ENCODE results near the gene MAP3K19. TPM values are rescaled to one million over a fixed set of nuclear protein-coding genes. Genes with fewer than 3 reads are reported as not detected.

Gene MAP3K19
- total and polyA plus RNA-seq, 2 experiments from 2014 or later = not detected

DNA sequence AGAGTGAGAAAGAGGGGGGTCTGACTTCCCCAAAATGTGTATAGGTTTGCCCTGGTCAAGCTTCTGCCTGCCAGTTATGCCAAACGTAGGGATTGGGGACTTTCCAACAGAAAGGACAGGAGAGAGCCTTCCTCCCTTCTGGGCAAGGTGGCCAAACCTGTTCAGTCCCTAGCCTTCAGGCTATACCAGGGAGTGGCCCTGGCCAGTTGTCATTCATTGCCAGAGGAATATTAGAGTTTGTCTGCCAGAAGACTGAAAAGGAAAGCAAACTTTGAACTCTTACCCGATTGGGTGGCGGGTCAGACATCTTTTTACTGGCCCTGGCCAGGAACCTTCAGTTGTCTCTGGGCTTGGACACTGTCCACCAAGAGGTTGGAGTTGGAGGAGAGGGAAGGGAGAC is 27.0 kb upstream of the MAP3K19 start (continued):
- TF ChIP-seq, protein P1, sequence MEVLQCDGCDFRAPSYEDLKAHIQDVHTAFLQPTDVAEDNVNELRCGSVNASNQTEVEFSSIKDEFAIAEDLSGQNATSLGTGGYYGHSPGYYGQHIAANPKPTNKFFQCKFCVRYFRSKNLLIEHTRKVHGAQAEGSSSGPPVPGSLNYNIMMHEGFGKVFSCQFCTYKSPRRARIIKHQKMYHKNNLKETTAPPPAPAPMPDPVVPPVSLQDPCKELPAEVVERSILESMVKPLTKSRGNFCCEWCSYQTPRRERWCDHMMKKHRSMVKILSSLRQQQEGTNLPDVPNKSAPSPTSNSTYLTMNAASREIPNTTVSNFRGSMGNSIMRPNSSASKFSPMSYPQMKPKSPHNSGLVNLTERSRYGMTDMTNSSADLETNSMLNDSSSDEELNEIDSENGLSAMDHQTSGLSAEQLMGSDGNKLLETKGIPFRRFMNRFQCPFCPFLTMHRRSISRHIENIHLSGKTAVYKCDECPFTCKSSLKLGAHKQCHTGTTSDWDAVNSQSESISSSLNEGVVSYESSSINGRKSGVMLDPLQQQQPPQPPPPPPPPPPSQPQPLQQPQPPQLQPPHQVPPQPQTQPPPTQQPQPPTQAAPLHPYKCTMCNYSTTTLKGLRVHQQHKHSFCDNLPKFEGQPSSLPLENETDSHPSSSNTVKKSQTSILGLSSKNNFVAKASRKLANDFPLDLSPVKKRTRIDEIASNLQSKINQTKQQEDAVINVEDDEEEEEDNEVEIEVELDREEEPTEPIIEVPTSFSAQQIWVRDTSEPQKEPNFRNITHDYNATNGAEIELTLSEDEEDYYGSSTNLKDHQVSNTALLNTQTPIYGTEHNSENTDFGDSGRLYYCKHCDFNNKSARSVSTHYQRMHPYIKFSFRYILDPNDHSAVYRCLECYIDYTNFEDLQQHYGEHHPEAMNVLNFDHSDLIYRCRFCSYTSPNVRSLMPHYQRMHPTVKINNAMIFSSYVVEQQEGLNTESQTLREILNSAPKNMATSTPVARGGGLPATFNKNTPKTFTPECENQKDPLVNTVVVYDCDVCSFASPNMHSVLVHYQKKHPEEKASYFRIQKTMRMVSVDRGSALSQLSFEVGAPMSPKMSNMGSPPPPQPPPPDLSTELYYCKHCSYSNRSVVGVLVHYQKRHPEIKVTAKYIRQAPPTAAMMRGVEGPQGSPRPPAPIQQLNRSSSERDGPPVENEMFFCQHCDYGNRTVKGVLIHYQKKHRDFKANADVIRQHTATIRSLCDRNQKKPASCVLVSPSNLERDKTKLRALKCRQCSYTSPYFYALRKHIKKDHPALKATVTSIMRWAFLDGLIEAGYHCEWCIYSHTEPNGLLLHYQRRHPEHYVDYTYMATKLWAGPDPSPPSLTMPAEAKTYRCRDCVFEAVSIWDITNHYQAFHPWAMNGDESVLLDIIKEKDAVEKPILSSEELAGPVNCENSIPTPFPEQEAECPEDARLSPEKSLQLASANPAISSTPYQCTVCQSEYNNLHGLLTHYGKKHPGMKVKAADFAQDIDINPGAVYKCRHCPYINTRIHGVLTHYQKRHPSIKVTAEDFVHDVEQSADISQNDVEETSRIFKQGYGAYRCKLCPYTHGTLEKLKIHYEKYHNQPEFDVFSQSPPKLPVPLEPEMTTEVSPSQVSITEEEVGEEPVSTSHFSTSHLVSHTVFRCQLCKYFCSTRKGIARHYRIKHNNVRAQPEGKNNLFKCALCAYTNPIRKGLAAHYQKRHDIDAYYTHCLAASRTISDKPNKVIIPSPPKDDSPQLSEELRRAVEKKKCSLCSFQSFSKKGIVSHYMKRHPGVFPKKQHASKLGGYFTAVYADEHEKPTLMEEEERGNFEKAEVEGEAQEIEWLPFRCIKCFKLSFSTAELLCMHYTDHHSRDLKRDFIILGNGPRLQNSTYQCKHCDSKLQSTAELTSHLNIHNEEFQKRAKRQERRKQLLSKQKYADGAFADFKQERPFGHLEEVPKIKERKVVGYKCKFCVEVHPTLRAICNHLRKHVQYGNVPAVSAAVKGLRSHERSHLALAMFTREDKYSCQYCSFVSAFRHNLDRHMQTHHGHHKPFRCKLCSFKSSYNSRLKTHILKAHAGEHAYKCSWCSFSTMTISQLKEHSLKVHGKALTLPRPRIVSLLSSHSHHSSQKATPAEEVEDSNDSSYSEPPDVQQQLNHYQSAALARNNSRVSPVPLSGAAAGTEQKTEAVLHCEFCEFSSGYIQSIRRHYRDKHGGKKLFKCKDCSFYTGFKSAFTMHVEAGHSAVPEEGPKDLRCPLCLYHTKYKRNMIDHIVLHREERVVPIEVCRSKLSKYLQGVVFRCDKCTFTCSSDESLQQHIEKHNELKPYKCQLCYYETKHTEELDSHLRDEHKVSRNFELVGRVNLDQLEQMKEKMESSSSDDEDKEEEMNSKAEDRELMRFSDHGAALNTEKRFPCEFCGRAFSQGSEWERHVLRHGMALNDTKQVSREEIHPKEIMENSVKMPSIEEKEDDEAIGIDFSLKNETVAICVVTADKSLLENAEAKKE (CRISPR knock-in tag; IDR thresholded peaks at IDR 0.05) = no peak
- TF ChIP-seq CTCF (conservative IDR thresholded peaks at IDR 0.05; ENCODE audit: low read depth in 2 of 2) (no peak), NANOG (IDR thresholded peaks at IDR 0.05; ENCODE audit: borderline replicate concordance) (no peak), CREB1 (CRISPR knock-in tag; IDR thresholded peaks at IDR 0.05; ENCODE audit: low read depth) (no peak)

DNA sequence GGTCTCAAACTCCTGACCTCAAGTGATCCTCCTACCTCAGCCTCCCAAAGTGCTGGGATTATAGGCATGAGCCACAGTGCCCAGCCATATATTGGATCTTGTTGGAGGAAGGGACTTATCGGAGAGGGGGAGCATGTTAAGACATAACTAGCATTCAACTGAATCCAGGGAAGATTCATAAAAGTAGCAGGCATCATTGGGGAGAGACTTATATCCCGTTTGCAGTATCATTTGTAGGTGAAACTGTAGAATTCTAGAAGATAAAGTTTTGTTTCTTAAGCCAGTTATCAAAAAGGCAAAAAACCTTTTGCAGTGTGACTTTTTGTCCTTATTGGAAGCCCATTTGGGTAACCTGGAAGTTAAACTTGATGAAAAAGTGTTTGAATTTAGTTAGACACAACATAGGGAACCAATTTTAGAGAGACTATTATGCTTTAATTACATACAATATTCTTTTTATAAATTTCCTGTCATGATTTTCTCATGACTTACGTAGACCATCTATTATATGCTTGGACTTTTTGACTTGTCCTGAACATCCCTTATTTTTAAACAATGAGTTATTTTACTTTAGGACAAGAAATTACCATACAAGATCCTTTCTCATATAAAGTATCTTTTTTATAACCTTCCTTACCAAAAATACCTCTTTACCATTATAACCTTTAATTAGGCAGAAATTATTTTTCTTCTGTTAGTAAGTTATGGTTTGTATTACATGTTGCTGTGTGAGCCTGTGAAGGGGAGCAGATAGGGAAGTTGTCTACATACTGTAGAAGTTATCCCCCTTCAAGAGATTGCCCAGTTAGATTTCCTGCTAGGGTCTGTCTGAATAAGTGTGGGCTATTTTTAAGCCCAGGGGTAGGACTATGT is 25.1 kb upstream of the MAP3K19 start:
- no peaks in the 10 kb centered on the region for H3F3A ChIP-seq (replicated peaks; ENCODE audit: low read depth)
- no peak overlapping the region for H3K4me3 ChIP-seq
- peaks cover 22% of the 10 kb centered on the region; the same call in 1 of the 2 replicates for H3K36me3 ChIP-seq (ENCODE audit: insufficient read depth)
- H3K27me3 ChIP-seq (ENCODE audit: insufficient read depth) = no peaks in the 10 kb centered on the region
- Mint-ChIP-seq H3K27ac (no peak overlapping the region), H3K4me1 (no peaks in the 10 kb centered on the region), H3K36me3 (ENCODE audit: low read depth) (peaks cover 90% of the 10 kb centered on the region), H3K4me3 (no peak overlapping the region), H3K27me3 (ENCODE audit: insufficient read depth, low read depth, poor library complexity) (peaks cover 9% of the 10 kb centered on the region), H3K9me3 (peaks cover 73% of the 10 kb centered on the region)
- DNase-seq (ENCODE audit: low spot score) (peak; percentile 41), ATAC-seq (no peak)
- H4K20me1 ChIP-seq (replicated peaks; ENCODE audit: insufficient read depth) = 0 out of 2 replicates have a peak, but pooled peaks cover under 1% of the 10 kb centered on the region
- H3K27ac ChIP-seq (ENCODE audit: low read depth) = no peak overlapping the region
- H3K4me2 ChIP-seq = no peak overlapping the region
- H3K4me1 ChIP-seq (ENCODE audit: insufficient read depth) = no peaks in the 10 kb centered on the region
- H3K79me2 ChIP-seq (replicated peaks; ENCODE audit: insufficient read depth) = peaks cover 68% of the 10 kb centered on the region
- 0 out of 2 replicates have a peak, but pooled peaks cover 3% of the 10 kb centered on the region for H3K9me2 ChIP-seq (ENCODE audit: insufficient read depth)
- no peak overlapping the region for H2AFZ ChIP-seq
- TF ChIP-seq POLR2AphosphoS5 (IDR thresholded peaks at IDR 0.05; ENCODE audit: low read depth) (no peak), EZH2 (IDR thresholded peaks at IDR 0.05; ENCODE audit: low read depth, unreplicated experiment) (no peak), CTCF (conservative IDR thresholded peaks at IDR 0.05; ENCODE audit: low read depth in 2 of 2) (no peak), ZNF114 (CRISPR knock-in tag; IDR thresholded peaks at IDR 0.05) (no peak), EZH2phosphoT487 (IDR thresholded peaks at IDR 0.05; ENCODE audit: unreplicated experiment) (no peak)
- TF ChIP-seq, protein P2, sequence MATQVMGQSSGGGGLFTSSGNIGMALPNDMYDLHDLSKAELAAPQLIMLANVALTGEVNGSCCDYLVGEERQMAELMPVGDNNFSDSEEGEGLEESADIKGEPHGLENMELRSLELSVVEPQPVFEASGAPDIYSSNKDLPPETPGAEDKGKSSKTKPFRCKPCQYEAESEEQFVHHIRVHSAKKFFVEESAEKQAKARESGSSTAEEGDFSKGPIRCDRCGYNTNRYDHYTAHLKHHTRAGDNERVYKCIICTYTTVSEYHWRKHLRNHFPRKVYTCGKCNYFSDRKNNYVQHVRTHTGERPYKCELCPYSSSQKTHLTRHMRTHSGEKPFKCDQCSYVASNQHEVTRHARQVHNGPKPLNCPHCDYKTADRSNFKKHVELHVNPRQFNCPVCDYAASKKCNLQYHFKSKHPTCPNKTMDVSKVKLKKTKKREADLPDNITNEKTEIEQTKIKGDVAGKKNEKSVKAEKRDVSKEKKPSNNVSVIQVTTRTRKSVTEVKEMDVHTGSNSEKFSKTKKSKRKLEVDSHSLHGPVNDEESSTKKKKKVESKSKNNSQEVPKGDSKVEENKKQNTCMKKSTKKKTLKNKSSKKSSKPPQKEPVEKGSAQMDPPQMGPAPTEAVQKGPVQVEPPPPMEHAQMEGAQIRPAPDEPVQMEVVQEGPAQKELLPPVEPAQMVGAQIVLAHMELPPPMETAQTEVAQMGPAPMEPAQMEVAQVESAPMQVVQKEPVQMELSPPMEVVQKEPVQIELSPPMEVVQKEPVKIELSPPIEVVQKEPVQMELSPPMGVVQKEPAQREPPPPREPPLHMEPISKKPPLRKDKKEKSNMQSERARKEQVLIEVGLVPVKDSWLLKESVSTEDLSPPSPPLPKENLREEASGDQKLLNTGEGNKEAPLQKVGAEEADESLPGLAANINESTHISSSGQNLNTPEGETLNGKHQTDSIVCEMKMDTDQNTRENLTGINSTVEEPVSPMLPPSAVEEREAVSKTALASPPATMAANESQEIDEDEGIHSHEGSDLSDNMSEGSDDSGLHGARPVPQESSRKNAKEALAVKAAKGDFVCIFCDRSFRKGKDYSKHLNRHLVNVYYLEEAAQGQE (IDR thresholded peaks at IDR 0.05; ENCODE audit: unreplicated experiment) = no peak

Measured in GM23338 (cell line).